Brain pericyte (primary cell): Measurements from ENCODE around the gene C4orf50.
"Not testable (repeated sequence)": the region's sequence is repeated elsewhere in the genome, so short reads cannot be mapped to it uniquely, and the experiment has no call there.

Source experiments
- DNase-seq: peaks from one replicate; pipeline ENCODE4 v3.0.0-alpha.2; 2012; ENCODE audit warnings: low read depth, low spot score

C4orf50 gene

DNA sequence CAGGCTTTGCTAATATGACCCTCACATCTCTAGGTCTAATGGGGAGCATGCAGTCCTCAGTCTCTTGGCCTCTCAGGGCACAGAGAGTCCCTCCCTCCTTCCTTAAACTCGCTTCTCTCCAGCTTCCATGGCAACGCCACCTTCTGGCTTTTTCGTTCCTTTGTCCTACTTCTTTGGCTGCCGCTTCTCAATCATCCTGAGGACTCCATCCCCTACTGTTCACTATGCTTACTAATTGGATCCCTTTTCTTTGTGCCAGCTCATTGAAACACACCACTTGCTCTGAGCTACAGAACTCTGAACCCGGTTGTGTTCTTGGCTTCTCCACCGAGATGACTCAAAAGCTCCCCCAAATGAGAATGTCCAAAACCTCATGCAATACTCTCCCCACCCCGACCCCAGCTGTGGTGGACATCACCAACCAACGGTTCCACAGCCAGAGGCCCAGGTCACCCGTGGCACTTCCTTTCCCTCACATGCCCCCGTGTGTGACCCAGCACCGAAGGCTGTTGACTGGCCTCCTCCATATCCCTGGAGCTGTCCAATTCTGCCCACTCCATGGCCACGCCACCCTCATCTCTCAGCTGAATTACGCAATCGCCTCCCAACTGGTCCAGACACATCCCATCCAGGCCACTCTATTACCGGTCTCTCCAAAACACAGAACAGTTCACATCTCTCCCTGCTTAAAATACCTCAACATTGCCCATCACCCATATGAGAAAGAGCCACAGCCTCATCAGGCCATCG lies 160.0 kb downstream of the C4orf50 start:
- no peak for DNase-seq

DNA sequence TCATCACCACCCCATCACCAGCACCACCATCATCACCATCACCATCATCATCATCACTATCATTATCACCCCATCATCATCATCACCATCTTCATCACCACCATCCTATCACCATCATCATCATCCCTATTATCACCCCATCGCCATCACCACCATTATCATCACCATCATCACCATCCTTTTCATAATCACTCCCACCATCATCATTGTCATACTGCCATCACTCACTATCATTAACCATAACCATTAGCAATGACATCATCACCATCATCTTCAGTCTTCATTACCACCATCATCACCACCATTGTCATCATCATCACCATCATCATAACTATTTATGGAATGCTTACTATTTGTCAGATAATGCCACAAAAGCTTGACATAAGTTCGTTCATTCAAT lies 161.0 kb downstream of the C4orf50 start:
- DNase-seq: no peak

GRCh38 chr4:5856362-5856761 lies 161.9 kb downstream of the C4orf50 start:
- DNase-seq: not testable (repeated sequence)

GRCh38 chr4:5854929-5855328 lies 163.3 kb downstream of the C4orf50 start:
- no peak for DNase-seq

DNA sequence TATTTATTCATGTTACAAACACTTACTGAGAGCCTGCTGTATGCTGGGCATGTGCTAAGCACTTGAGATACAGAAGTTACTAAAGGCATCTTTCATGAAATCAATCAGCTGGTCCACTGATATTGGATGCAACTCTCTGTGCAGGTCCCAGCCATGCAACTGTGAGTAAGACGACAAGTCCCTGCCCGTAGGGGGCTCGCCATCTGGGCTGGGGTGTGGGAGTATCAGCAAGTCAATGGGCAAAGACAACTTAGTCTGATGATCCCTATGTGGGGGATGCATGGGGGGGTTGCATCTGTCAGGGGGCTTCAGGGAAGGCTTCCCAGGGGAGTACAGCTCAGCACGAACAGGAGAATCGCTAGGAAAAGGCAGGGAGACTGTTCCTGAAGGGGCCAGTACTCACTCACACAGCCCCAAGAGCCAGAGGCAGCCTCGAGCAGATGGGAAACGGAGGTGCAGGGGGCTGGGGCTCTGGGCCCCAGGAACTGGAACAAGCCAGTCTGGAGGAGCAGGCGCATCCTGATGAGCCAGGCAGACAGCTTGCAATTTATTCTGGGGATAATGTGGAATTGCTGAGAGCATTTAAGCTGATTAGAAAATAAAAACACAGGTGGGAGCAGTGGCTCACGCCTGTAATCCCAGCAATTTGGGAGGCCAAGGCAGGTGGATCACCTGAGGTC lies 165.6 kb downstream of the C4orf50 start:
- no peak for DNase-seq

DNA sequence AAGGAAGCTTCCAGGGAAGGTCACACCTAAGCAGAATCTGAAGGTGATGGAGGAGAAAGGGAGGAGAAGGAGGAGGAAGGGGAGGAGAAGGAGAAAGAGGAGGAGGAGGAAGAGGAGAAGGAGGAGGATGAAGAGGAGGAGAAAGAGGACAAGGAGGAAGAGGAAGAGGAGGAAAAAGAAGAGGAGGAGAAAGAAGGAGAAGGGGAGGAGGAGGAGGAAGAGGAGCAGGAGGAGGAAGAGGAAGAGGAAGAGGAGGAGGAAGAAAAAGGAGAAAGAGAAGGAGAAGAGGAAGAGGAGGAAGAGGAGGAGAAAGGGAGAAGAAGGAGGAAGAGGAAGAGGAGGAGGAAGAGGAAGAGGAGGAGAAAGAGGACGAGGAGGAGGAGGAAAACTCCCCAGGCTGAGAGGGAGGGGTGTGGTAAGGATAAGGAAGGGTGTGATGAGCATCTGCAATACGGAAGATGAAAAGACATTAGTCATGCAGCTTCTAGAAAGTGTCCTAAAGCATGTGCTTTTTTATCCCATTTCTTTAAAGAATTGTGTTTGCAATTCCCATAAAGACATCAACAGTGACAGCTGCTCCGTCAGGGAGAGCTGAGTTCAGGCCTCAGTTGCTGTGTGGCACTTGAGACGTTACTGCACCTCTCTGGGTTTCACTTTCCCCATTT lies 166.5 kb downstream of the C4orf50 start:
- no peak for DNase-seq
